ENCODE data around the gene PRCD. TPM values are rescaled to one million over a fixed set of nuclear protein-coding genes. Genes with fewer than 3 reads are reported as not detected.
A peak's percentile ranks its signal among the peaks of the same experiment; 100 is the strongest.
"Not testable (repeated sequence)": the region's sequence is repeated elsewhere in the genome, so short reads cannot be mapped to it uniquely, and the experiment has no call there.

Gene PRCD
- total and polyA plus RNA-seq, 8 donors = 0.55 to 7.3 (median 1.1) TPM

- no peak overlapping the region for H3K4me3 ChIP-seq
- no peak for FAIRE-seq
- no peaks in the 10 kb centered on the region for H3K4me1 ChIP-seq
- 75 to 84% methylated on average over 31 to 32 of the region's 32 CpGs for WGBS, 2 donors
- no peaks in the 10 kb centered on the region for H3K36me3 ChIP-seq
- no peak for ATAC-seq
- H3K27ac ChIP-seq = peak overlapping the region in 2 of 4 donors; percentile 41 to 62
- DNase-seq = peak in 1 of 6 donors; percentile 53
- H3K9me3 ChIP-seq = no peaks in the 10 kb centered on the region
- intact Hi-C loops (cut with DNase I) = loop anchor here in 1 of 3 donors (10.0 kb wide), 1 partner anchor 174 kb away; no protein-coding TSS in a partner anchor
- H3K27me3 ChIP-seq = no peaks in the 10 kb centered on the region
- TF ChIP-seq CTCF (IDR thresholded peaks at IDR 0.05) = no peak
These were observed 8.9 kb upstream of the PRCD start for GRCh38 chr17:76530811-76531485.

GRCh38 chr17:76531486-76532038 is 8.3 kb upstream of the PRCD start:
- FAIRE-seq (no peak), ATAC-seq (no peak), DNase-seq (peak in 1 of 6 donors; percentile 48)
- H3K27me3 ChIP-seq = no peaks in the 10 kb centered on the region
- no peaks in the 10 kb centered on the region for H3K9me3 ChIP-seq
- H3K4me1 ChIP-seq = no peaks in the 10 kb centered on the region
- H3K27ac ChIP-seq = no peak overlapping the region
- no peaks in the 10 kb centered on the region for H3K36me3 ChIP-seq
- TF ChIP-seq CTCF (IDR thresholded peaks at IDR 0.05) = no peak
- H3K4me3 ChIP-seq = no peak overlapping the region
- intact Hi-C loops (cut with DNase I) = loop anchor here in 1 of 3 donors (10.0 kb wide), 1 partner anchor 173 kb away; no protein-coding TSS in a partner anchor
- 73 to 83% methylated on average over 18 of the region's 18 CpGs for WGBS, 2 donors

GRCh38 chr17:76532072-76532651 is 7.7 kb upstream of the PRCD start:
- Histone ChIP-seq H3K4me3 (no peak overlapping the region), H3K27me3 (no peaks in the 10 kb centered on the region), H3K9me3 (no peaks in the 10 kb centered on the region), H3K36me3 (no peaks in the 10 kb centered on the region), H3K27ac (no peak overlapping the region), H3K4me1 (no peaks in the 10 kb centered on the region)
- TF ChIP-seq CTCF (IDR thresholded peaks at IDR 0.05) = no peak
- FAIRE-seq (no peak), ATAC-seq (no peak), DNase-seq (peak in 1 of 6 donors; percentile 18)
- 76 to 87% methylated on average over 8 of the region's 8 CpGs for WGBS, 2 donors
- intact Hi-C loops (cut with DNase I) = loop anchor here in 1 of 3 donors (10.0 kb wide), 1 partner anchor 173 kb away; no protein-coding TSS in a partner anchor

GRCh38 chr17:76533640-76534359 is 6.0 kb upstream of the PRCD start:
- FAIRE-seq, H3K36me3 ChIP-seq, H3K27me3 ChIP-seq, ATAC-seq, H3K4me3 ChIP-seq, H3K4me1 ChIP-seq, H3K9me3 ChIP-seq, H3K27ac ChIP-seq: not testable (repeated sequence)
- DNase-seq = peak in 1 of 6 donors; percentile 14
- intact Hi-C loops (cut with DNase I) = loop anchor here in 1 of 3 donors (10.0 kb wide), 1 partner anchor 171 kb away; no protein-coding TSS in a partner anchor
- WGBS, 2 donors = 89 to 94% methylated on average over 9 of the region's 9 CpGs

Measured in pancreas (tissue), 10 donors.